ENCODE measurements around the gene EMC6.

- TF ChIP-seq CTCF (conservative IDR thresholded peaks at IDR 0.05; ENCODE audit: low read depth, low read length) (no peak), EZH2 (IDR thresholded peaks at IDR 0.05; ENCODE audit: low read length, unreplicated experiment) (no peak), EZH2phosphoT487 (IDR thresholded peaks at IDR 0.05; ENCODE audit: borderline replicate concordance, low read length) (no peak)
These were observed 12.3 kb upstream of the EMC6 start for GRCh38 chr17:3656353-3656752.
